Measurements from ENCODE around the gene LYZL1. TPM values are rescaled to one million over a fixed set of nuclear protein-coding genes. Genes with fewer than 3 reads are reported as not detected.
"Not testable (repeated sequence)": the region's sequence is repeated elsewhere in the genome, so short reads cannot be mapped to it uniquely, and the experiment has no call there.

LYZL1 gene
- total and polyA plus RNA-seq, 4 experiments from 2014 or later, result not detected

DNA sequence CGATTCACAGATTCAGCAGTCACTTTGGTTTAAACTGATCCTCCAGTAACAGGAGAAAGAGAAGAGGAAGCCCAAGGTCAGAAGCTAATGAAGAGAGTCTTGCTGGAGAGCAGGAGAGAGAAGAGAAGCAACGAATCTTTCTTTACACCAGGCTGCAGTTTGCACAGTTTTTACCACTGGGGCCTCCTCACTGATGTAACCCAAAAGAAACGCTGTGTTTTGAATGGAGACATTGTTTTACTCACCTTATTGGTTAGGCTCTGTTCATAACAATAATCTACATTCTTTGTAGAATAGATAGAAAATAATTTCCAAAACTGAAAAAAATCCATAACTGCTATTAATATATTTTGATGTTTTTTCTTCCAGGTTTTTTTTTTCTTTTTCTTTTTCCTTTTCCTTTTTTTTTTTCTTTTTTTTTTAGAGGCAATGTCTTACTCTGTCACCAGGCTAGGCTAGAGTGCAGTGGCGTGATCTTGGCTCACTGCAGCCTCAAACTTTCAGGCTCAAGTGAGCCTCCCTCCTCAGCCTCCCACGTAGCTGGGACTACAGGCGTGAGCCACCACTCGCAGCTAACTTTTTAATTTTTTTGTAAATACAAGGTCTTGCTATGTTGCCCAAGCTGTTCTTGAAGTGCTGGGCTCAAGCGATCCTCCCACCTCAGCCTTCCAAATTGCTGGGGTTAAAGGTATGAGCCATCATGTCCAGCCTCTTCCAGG lies 27.6 kb downstream of the LYZL1 start:
- no peak for DNase-seq
- intact Hi-C loops (cut with micrococcal nuclease), result no loop called here
- H3K27ac ChIP-seq (ENCODE audit: low read depth, low read length), result no peak overlapping the region
- no peak overlapping the region for H3K4me3 ChIP-seq (ENCODE audit: low read length in 2 of 2)
- H3K4me1 Mint-ChIP-seq, result peaks cover 0 to 2% (median under 1%) of the 10 kb centered on the region in 4 donors
- H3K27me3 ChIP-seq (ENCODE audit: insufficient read depth, low read length), result no peaks in the 10 kb centered on the region
- H3K27me3 Mint-ChIP-seq, result peaks cover 28 to 29% of the 10 kb centered on the region in 2 donors
- peak overlapping the region in 1 of 7 donors; percentile 35 for H3K27ac Mint-ChIP-seq
- peaks cover 0 to 4% (median 0%) of the 10 kb centered on the region in 8 donors for H3K9me3 Mint-ChIP-seq
- CTCF ChIA-PET (ENCODE audit: partially characterized antibody), result no interaction called here
- H3K4me1 ChIP-seq (ENCODE audit: insufficient read depth, low read length), result no peaks in the 10 kb centered on the region
- POLR2A ChIA-PET (ENCODE audit: partially characterized antibody), result no interaction called here
- no peaks in the 10 kb centered on the region for H3K9me3 ChIP-seq (ENCODE audit: control insufficient read depth in 1 of 2, low read length in 2 of 2)
- H3K36me3 ChIP-seq (ENCODE audit: insufficient read depth, low read length), result no peaks in the 10 kb centered on the region
- no peaks in the 10 kb centered on the region for H3K36me3 Mint-ChIP-seq
- H3K4me3 Mint-ChIP-seq, result no peak overlapping the region

DNA sequence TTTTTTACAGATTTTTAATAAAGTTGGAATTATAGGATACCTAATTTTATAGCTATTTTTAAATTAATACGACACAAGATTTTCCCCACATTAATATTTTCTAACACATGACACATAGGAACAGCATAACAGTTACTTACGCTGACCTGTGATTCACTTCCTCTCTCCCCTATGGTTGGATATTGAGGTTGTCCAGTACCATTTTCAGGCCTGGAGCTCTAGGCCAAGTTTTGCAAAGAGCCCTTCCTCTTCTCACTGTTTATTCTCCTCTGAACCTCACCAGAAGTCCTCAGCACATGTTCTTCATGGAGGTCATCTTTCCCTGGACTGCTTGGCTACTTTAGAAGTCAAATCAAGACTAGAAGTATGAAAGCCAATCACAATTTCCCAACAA lies 28.2 kb downstream of the LYZL1 start:
- ChIA-PET CTCF (ENCODE audit: partially characterized antibody) (no interaction called here), POLR2A (ENCODE audit: partially characterized antibody) (no interaction called here)
- no peaks in the 10 kb centered on the region for H3K27me3 ChIP-seq (ENCODE audit: insufficient read depth, low read length)
- H3K4me3 ChIP-seq (ENCODE audit: low read length in 2 of 2), result no peak overlapping the region
- H3K27ac Mint-ChIP-seq, result no peak overlapping the region
- H3K9me3 ChIP-seq (ENCODE audit: control insufficient read depth in 1 of 2, low read length in 2 of 2), result no peaks in the 10 kb centered on the region
- DNase-seq, result no peak
- H3K4me1 Mint-ChIP-seq, result peaks cover 0 to 2% (median under 1%) of the 10 kb centered on the region in 4 donors
- intact Hi-C loops (cut with micrococcal nuclease), result no loop called here
- H3K36me3 Mint-ChIP-seq, result no peaks in the 10 kb centered on the region
- H3K9me3 Mint-ChIP-seq, result peaks cover 0 to 4% (median 0%) of the 10 kb centered on the region in 8 donors
- H3K27ac ChIP-seq (ENCODE audit: low read depth, low read length), result no peak overlapping the region
- H3K36me3 ChIP-seq (ENCODE audit: insufficient read depth, low read length), result no peaks in the 10 kb centered on the region
- H3K4me3 Mint-ChIP-seq, result no peak overlapping the region
- peaks cover 28 to 29% of the 10 kb centered on the region in 2 donors for H3K27me3 Mint-ChIP-seq
- H3K4me1 ChIP-seq (ENCODE audit: insufficient read depth, low read length), result no peaks in the 10 kb centered on the region

DNA sequence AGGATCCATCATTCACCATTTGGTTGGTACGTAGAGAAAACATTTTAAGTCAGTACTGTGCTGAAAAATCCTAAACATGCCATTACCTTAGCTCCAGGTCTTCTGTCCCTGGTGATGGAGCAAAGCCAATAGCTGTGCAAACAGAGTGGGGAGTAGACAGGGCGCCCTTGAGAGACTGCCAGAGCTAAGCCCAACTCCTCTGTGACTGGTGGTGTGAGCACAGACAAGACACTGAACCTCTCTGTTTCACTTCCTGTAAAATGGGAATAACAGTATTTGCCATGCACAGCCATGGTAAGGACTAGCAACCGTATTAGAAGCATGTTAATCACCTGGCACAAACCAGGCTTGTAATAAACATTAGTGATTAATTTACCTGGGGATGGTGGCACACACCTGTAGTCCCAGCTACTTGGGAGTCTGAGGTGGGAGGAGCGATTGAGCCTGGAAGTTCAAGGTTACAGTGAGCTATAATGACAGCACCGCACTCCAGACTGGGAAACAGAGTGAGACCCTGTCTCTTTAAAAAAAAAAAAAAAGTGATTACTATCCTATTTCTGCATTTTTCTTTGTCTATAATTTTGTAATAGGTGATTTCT lies 28.7 kb downstream of the LYZL1 start:
- no peak overlapping the region for H3K27ac ChIP-seq (ENCODE audit: low read depth, low read length)
- H3K4me1 ChIP-seq (ENCODE audit: insufficient read depth, low read length), result no peaks in the 10 kb centered on the region
- no peaks in the 10 kb centered on the region for H3K36me3 ChIP-seq (ENCODE audit: insufficient read depth, low read length)
- intact Hi-C loops (cut with micrococcal nuclease), result no loop called here
- DNase-seq, result no peak
- no peaks in the 10 kb centered on the region for H3K9me3 ChIP-seq (ENCODE audit: control insufficient read depth in 1 of 2, low read length in 2 of 2)
- Mint-ChIP-seq H3K4me3 (peak overlapping the region in 1 of 8 donors; percentile 65), H3K27ac (no peak overlapping the region), H3K27me3 (peaks cover 28 to 29% of the 10 kb centered on the region in 2 donors), H3K9me3 (peaks cover 0 to 4% (median 0%) of the 10 kb centered on the region in 8 donors), H3K36me3 (no peaks in the 10 kb centered on the region), H3K4me1 (peaks cover 0 to 2% (median under 1%) of the 10 kb centered on the region in 4 donors)
- POLR2A ChIA-PET (ENCODE audit: partially characterized antibody), result no interaction called here
- CTCF ChIA-PET (ENCODE audit: partially characterized antibody), result no interaction called here
- H3K27me3 ChIP-seq (ENCODE audit: insufficient read depth, low read length), result no peaks in the 10 kb centered on the region
- no peak overlapping the region for H3K4me3 ChIP-seq (ENCODE audit: low read length in 2 of 2)

DNA sequence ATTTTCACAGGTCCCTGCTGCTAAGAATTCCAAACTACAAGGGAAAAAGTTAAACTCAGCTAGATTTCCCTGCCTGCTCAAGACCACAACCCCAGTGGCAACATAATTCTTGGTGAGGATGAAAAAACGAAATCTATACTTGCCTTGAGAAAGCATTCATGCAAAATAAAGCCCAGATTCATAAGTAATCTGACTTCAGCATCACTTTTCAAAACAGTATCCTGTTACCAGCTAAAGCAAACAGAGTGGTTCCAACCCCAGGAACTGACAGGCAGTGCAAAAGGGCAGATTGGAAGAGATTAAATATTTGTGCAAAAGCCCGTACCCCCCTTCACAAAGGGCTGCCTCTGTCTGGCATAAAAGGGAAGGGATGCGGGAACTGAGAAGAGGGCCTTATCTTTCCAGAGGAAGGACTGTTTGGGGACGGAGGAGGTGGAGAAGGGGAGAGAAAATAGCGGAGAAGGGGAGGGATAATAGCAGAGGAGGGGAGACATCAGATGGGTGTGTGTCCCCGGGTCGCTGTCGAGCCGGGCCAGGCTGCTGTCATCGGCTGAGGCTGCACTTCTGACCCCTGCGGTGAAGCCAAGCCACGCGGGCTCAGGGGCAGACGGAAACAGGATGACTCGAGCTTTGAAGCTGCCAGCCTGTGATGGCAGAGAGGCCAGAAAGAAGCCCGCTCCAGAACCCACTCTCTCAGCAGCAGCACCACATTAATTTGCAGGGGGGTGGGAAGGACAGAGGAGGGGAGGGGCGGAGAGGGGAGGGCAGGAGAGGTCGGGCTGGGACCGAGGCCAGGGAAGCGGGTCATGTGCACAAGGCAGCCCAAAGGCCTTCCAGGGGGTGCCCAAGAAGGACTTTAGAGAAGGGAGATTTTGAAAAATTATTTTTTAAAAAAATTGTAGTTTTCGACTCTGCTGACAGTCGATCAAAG lies 29.5 kb downstream of the LYZL1 start:
- POLR2A ChIA-PET (ENCODE audit: partially characterized antibody); DNase-seq; H3K4me1 Mint-ChIP-seq; H3K27ac Mint-ChIP-seq; H3K9me3 ChIP-seq (ENCODE audit: control insufficient read depth in 1 of 2, low read length in 2 of 2); H3K36me3 ChIP-seq (ENCODE audit: insufficient read depth, low read length); H3K9me3 Mint-ChIP-seq; H3K4me1 ChIP-seq (ENCODE audit: insufficient read depth, low read length); H3K27ac ChIP-seq (ENCODE audit: low read depth, low read length); H3K27me3 ChIP-seq (ENCODE audit: insufficient read depth, low read length); H3K4me3 ChIP-seq (ENCODE audit: low read length in 2 of 2); CTCF ChIA-PET (ENCODE audit: partially characterized antibody); H3K36me3 Mint-ChIP-seq; intact Hi-C loops (cut with micrococcal nuclease): not testable (repeated sequence)
- peaks cover 29 to 31% of the 10 kb centered on the region in 2 donors for H3K27me3 Mint-ChIP-seq
- peak overlapping the region in 1 of 8 donors; percentile 57 for H3K4me3 Mint-ChIP-seq

DNA sequence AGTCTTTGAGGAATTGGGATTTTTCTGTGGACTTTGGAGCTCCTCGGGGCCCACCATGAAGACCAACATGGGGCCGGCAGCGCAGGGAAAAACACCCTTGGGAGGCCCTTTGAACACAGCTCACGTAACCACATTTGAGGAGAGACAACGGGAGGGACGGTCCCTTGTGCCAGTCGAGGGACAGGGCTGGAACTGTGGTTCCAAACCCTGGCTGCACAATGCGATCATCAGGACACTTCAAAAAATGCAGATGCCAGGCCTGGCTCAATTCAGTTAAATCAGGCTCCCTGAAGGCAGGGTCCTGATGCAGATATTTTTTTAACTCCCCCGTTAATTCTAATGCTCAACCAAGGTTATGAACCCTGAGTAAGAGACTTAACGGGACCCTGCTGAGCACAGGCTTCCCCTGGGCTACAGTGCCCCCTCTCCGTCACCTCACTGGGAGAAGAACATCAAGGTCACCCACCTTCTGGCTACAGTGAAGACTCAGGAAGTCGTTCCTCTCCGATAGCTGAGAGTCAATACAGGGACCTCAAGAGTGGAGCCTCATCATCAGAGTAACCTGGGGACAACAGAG lies 30.4 kb downstream of the LYZL1 start:
- DNase-seq, result no peak
- no peaks in the 10 kb centered on the region for H3K36me3 Mint-ChIP-seq
- no peaks in the 10 kb centered on the region for H3K9me3 ChIP-seq (ENCODE audit: control insufficient read depth in 1 of 2, low read length in 2 of 2)
- ChIA-PET POLR2A (ENCODE audit: partially characterized antibody) (no interaction called here), CTCF (ENCODE audit: partially characterized antibody) (no interaction called here)
- H3K4me3 Mint-ChIP-seq, result no peak overlapping the region
- H3K27ac ChIP-seq (ENCODE audit: low read depth, low read length), result no peak overlapping the region
- H3K27me3 ChIP-seq (ENCODE audit: insufficient read depth, low read length), result no peaks in the 10 kb centered on the region
- no peak overlapping the region for H3K4me3 ChIP-seq (ENCODE audit: low read length in 2 of 2)
- H3K36me3 ChIP-seq (ENCODE audit: insufficient read depth, low read length), result no peaks in the 10 kb centered on the region
- intact Hi-C loops (cut with micrococcal nuclease), result no loop called here
- peaks cover 0 to 2% (median under 1%) of the 10 kb centered on the region in 4 donors for H3K4me1 Mint-ChIP-seq
- H3K27me3 Mint-ChIP-seq, result peaks cover 26 to 29% of the 10 kb centered on the region in 2 donors
- no peaks in the 10 kb centered on the region for H3K4me1 ChIP-seq (ENCODE audit: insufficient read depth, low read length)
- H3K9me3 Mint-ChIP-seq, result peaks cover 0 to 2% (median 0%) of the 10 kb centered on the region in 8 donors
- H3K27ac Mint-ChIP-seq, result no peak overlapping the region

DNA sequence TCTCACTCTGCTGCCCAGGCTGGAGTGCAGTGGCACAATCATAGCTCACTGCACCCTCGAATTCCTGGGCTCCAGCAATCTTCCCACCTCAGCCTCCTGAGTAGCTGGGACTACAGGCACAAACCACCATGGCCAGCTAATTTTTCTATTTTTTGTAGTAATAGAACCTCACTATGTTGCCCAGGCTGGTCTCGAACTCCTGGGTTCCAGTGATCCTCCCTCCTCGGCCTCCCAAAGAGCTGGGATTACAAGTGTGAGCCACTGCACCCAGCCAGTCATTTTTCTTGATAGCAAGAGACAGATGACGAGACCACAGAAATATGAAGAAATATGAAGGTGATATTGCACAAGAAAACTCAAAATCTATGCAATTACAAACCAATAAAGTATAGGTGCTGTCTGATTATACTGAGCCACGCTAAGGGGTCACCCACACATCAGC lies 31.8 kb downstream of the LYZL1 start:
- H3K4me3 ChIP-seq (ENCODE audit: low read length in 2 of 2); H3K27me3 ChIP-seq (ENCODE audit: insufficient read depth, low read length); H3K36me3 Mint-ChIP-seq; H3K9me3 Mint-ChIP-seq; H3K27ac ChIP-seq (ENCODE audit: low read depth, low read length); POLR2A ChIA-PET (ENCODE audit: partially characterized antibody); H3K4me3 Mint-ChIP-seq; H3K4me1 ChIP-seq (ENCODE audit: insufficient read depth, low read length); DNase-seq; H3K27ac Mint-ChIP-seq; H3K36me3 ChIP-seq (ENCODE audit: insufficient read depth, low read length); H3K9me3 ChIP-seq (ENCODE audit: control insufficient read depth in 1 of 2, low read length in 2 of 2); intact Hi-C loops (cut with micrococcal nuclease); H3K4me1 Mint-ChIP-seq; CTCF ChIA-PET (ENCODE audit: partially characterized antibody): not testable (repeated sequence)
- peaks cover 24 to 26% of the 10 kb centered on the region in 2 donors for H3K27me3 Mint-ChIP-seq

GRCh38 chr10:29321656-29322055 lies 32.8 kb downstream of the LYZL1 start:
- POLR2A ChIA-PET (ENCODE audit: partially characterized antibody), result no interaction called here
- Histone ChIP-seq H3K4me1 (ENCODE audit: insufficient read depth, low read length) (no peaks in the 10 kb centered on the region), H3K4me3 (ENCODE audit: low read length in 2 of 2) (no peak overlapping the region), H3K27me3 (ENCODE audit: insufficient read depth, low read length) (no peaks in the 10 kb centered on the region), H3K27ac (ENCODE audit: low read depth, low read length) (no peak overlapping the region), H3K36me3 (ENCODE audit: insufficient read depth, low read length) (no peaks in the 10 kb centered on the region), H3K9me3 (ENCODE audit: control insufficient read depth in 1 of 2, low read length in 2 of 2) (no peaks in the 10 kb centered on the region)
- intact Hi-C loops (cut with micrococcal nuclease), result no loop called here
- Mint-ChIP-seq H3K36me3 (no peaks in the 10 kb centered on the region), H3K9me3 (no peaks in the 10 kb centered on the region), H3K27ac (no peak overlapping the region), H3K27me3 (peaks cover 22 to 24% of the 10 kb centered on the region in 2 donors), H3K4me1 (peaks cover 0 to 2% (median under 1%) of the 10 kb centered on the region in 4 donors), H3K4me3 (no peak overlapping the region)
- CTCF ChIA-PET (ENCODE audit: partially characterized antibody), result no interaction called here
- no peak for DNase-seq

All from CD4-positive, alpha-beta memory T cell (primary cell).